ENCODE data around the gene ADAM12.
"Not testable (repeated sequence)": the region's sequence is repeated elsewhere in the genome, so short reads cannot be mapped to it uniquely, and the experiment has no call there.

The ADAM12 gene

GRCh38 chr10:126054191-126054590, 334.1 kb downstream of the ADAM12 start:
- no peak overlapping the region for H3K4me3 ChIP-seq (ENCODE audit: low read length in 2 of 2)
- H3K27me3 ChIP-seq (ENCODE audit: control insufficient read depth in 1 of 2, insufficient read depth in 2 of 2, low read length in 2 of 2), result peaks cover 4 to 7% of the 10 kb centered on the region in 2 donors
- no peak overlapping the region for H3K9ac ChIP-seq (ENCODE audit: low read length in 2 of 2)
- no peak overlapping the region for H3K27ac ChIP-seq (ENCODE audit: low read length)
- no peaks in the 10 kb centered on the region for H3K36me3 ChIP-seq (ENCODE audit: control insufficient read depth in 2 of 2, insufficient read depth in 2 of 2, low read length in 2 of 2)
- no peaks in the 10 kb centered on the region for H3K9me3 ChIP-seq (ENCODE audit: control insufficient read depth in 2 of 2, low read length in 2 of 2)
- peaks cover 6% of the 10 kb centered on the region for H3K4me1 ChIP-seq (ENCODE audit: control insufficient read depth, insufficient read depth, low read length)

- Histone ChIP-seq H3K27me3 (ENCODE audit: control insufficient read depth in 1 of 2, insufficient read depth in 2 of 2, low read length in 2 of 2) (no peaks in the 10 kb centered on the region), H3K9ac (ENCODE audit: low read length in 2 of 2) (no peak overlapping the region), H3K36me3 (ENCODE audit: control insufficient read depth in 2 of 2, insufficient read depth in 2 of 2, low read length in 2 of 2) (no peaks in the 10 kb centered on the region), H3K9me3 (ENCODE audit: control insufficient read depth in 2 of 2, low read length in 2 of 2) (no peaks in the 10 kb centered on the region), H3K4me3 (ENCODE audit: low read length in 2 of 2) (no peak overlapping the region), H3K27ac (ENCODE audit: low read length) (no peak overlapping the region), H3K4me1 (ENCODE audit: control insufficient read depth, insufficient read depth, low read length) (peaks cover 6% of the 10 kb centered on the region)
Measured at GRCh38 chr10:126052171-126052570, 336.1 kb downstream of the ADAM12 start.

- no peak overlapping the region for H3K9ac ChIP-seq (ENCODE audit: low read length in 2 of 2)
- no peaks in the 10 kb centered on the region for H3K27me3 ChIP-seq (ENCODE audit: control insufficient read depth in 1 of 2, insufficient read depth in 2 of 2, low read length in 2 of 2)
- no peaks in the 10 kb centered on the region for H3K36me3 ChIP-seq (ENCODE audit: control insufficient read depth in 2 of 2, insufficient read depth in 2 of 2, low read length in 2 of 2)
- H3K27ac ChIP-seq (ENCODE audit: low read length), result no peak overlapping the region
- no peaks in the 10 kb centered on the region for H3K9me3 ChIP-seq (ENCODE audit: control insufficient read depth in 2 of 2, low read length in 2 of 2)
- peaks cover 6% of the 10 kb centered on the region for H3K4me1 ChIP-seq (ENCODE audit: control insufficient read depth, insufficient read depth, low read length)
- H3K4me3 ChIP-seq (ENCODE audit: low read length in 2 of 2), result no peak overlapping the region
Measured at GRCh38 chr10:126049759-126050700, 338.2 kb downstream of the ADAM12 start.

GRCh38 chr10:126047749-126048148, 340.5 kb downstream of the ADAM12 start:
- not testable (repeated sequence) for H3K4me3 ChIP-seq (ENCODE audit: low read length in 2 of 2); H3K27me3 ChIP-seq (ENCODE audit: control insufficient read depth in 1 of 2, insufficient read depth in 2 of 2, low read length in 2 of 2); H3K9ac ChIP-seq (ENCODE audit: low read length in 2 of 2); H3K4me1 ChIP-seq (ENCODE audit: control insufficient read depth, insufficient read depth, low read length); H3K36me3 ChIP-seq (ENCODE audit: control insufficient read depth in 2 of 2, insufficient read depth in 2 of 2, low read length in 2 of 2); H3K9me3 ChIP-seq (ENCODE audit: control insufficient read depth in 2 of 2, low read length in 2 of 2); H3K27ac ChIP-seq (ENCODE audit: low read length)

- Histone ChIP-seq H3K4me1 (ENCODE audit: control insufficient read depth, insufficient read depth, low read length) (peaks cover 13% of the 10 kb centered on the region), H3K36me3 (ENCODE audit: control insufficient read depth in 2 of 2, insufficient read depth in 2 of 2, low read length in 2 of 2) (no peaks in the 10 kb centered on the region), H3K4me3 (ENCODE audit: low read length in 2 of 2) (no peak overlapping the region), H3K27ac (ENCODE audit: low read length) (no peak overlapping the region), H3K9me3 (ENCODE audit: control insufficient read depth in 2 of 2, low read length in 2 of 2) (no peaks in the 10 kb centered on the region), H3K27me3 (ENCODE audit: control insufficient read depth in 1 of 2, insufficient read depth in 2 of 2, low read length in 2 of 2) (peaks cover 0 to 2% of the 10 kb centered on the region in 2 donors), H3K9ac (ENCODE audit: low read length in 2 of 2) (no peak overlapping the region)
Measured at GRCh38 chr10:126046831-126047230, 341.4 kb downstream of the ADAM12 start.

GRCh38 chr10:126045861-126046260, 342.4 kb downstream of the ADAM12 start:
- H3K4me3 ChIP-seq (ENCODE audit: low read length in 2 of 2), result no peak overlapping the region
- peaks cover 0 to 2% of the 10 kb centered on the region in 2 donors for H3K27me3 ChIP-seq (ENCODE audit: control insufficient read depth in 1 of 2, insufficient read depth in 2 of 2, low read length in 2 of 2)
- H3K27ac ChIP-seq (ENCODE audit: low read length), result no peak overlapping the region
- no peak overlapping the region for H3K9ac ChIP-seq (ENCODE audit: low read length in 2 of 2)
- peaks cover 16% of the 10 kb centered on the region for H3K4me1 ChIP-seq (ENCODE audit: control insufficient read depth, insufficient read depth, low read length)
- no peaks in the 10 kb centered on the region for H3K36me3 ChIP-seq (ENCODE audit: control insufficient read depth in 2 of 2, insufficient read depth in 2 of 2, low read length in 2 of 2)
- no peaks in the 10 kb centered on the region for H3K9me3 ChIP-seq (ENCODE audit: control insufficient read depth in 2 of 2, low read length in 2 of 2)

GRCh38 chr10:126043389-126043788, 344.9 kb downstream of the ADAM12 start:
- H3K4me3 ChIP-seq (ENCODE audit: low read length in 2 of 2), result no peak overlapping the region
- H3K27ac ChIP-seq (ENCODE audit: low read length), result no peak overlapping the region
- peaks cover 11% of the 10 kb centered on the region for H3K4me1 ChIP-seq (ENCODE audit: control insufficient read depth, insufficient read depth, low read length)
- no peaks in the 10 kb centered on the region for H3K36me3 ChIP-seq (ENCODE audit: control insufficient read depth in 2 of 2, insufficient read depth in 2 of 2, low read length in 2 of 2)
- H3K27me3 ChIP-seq (ENCODE audit: control insufficient read depth in 1 of 2, insufficient read depth in 2 of 2, low read length in 2 of 2), result peaks cover 0 to 2% of the 10 kb centered on the region in 2 donors
- H3K9me3 ChIP-seq (ENCODE audit: control insufficient read depth in 2 of 2, low read length in 2 of 2), result no peaks in the 10 kb centered on the region
- no peak overlapping the region for H3K9ac ChIP-seq (ENCODE audit: low read length in 2 of 2)

- H3K36me3 ChIP-seq (ENCODE audit: control insufficient read depth in 2 of 2, insufficient read depth in 2 of 2, low read length in 2 of 2), result no peaks in the 10 kb centered on the region
- peaks cover 11% of the 10 kb centered on the region for H3K4me1 ChIP-seq (ENCODE audit: control insufficient read depth, insufficient read depth, low read length)
- H3K27ac ChIP-seq (ENCODE audit: low read length), result no peak overlapping the region
- no peak overlapping the region for H3K9ac ChIP-seq (ENCODE audit: low read length in 2 of 2)
- H3K9me3 ChIP-seq (ENCODE audit: control insufficient read depth in 2 of 2, low read length in 2 of 2), result no peaks in the 10 kb centered on the region
- peaks cover 0 to 2% of the 10 kb centered on the region in 2 donors for H3K27me3 ChIP-seq (ENCODE audit: control insufficient read depth in 1 of 2, insufficient read depth in 2 of 2, low read length in 2 of 2)
- H3K4me3 ChIP-seq (ENCODE audit: low read length in 2 of 2), result no peak overlapping the region
Measured at GRCh38 chr10:126042906-126043305, 345.4 kb downstream of the ADAM12 start.

GRCh38 chr10:126042354-126042753, 345.9 kb downstream of the ADAM12 start:
- Histone ChIP-seq H3K9ac (ENCODE audit: low read length in 2 of 2) (no peak overlapping the region), H3K4me1 (ENCODE audit: control insufficient read depth, insufficient read depth, low read length) (peaks cover 11% of the 10 kb centered on the region), H3K4me3 (ENCODE audit: low read length in 2 of 2) (peak overlapping the region in 1 of 2 donors; percentile 22), H3K9me3 (ENCODE audit: control insufficient read depth in 2 of 2, low read length in 2 of 2) (no peaks in the 10 kb centered on the region), H3K36me3 (ENCODE audit: control insufficient read depth in 2 of 2, insufficient read depth in 2 of 2, low read length in 2 of 2) (no peaks in the 10 kb centered on the region), H3K27me3 (ENCODE audit: control insufficient read depth in 1 of 2, insufficient read depth in 2 of 2, low read length in 2 of 2) (peaks cover 0 to 2% of the 10 kb centered on the region in 2 donors), H3K27ac (ENCODE audit: low read length) (peak overlapping the region; percentile 24)

- Histone ChIP-seq H3K9ac (ENCODE audit: low read length in 2 of 2) (no peak overlapping the region), H3K4me3 (ENCODE audit: low read length in 2 of 2) (peak overlapping the region in 1 of 2 donors; percentile 22), H3K27me3 (ENCODE audit: control insufficient read depth in 1 of 2, insufficient read depth in 2 of 2, low read length in 2 of 2) (peaks cover 0 to 2% of the 10 kb centered on the region in 2 donors), H3K4me1 (ENCODE audit: control insufficient read depth, insufficient read depth, low read length) (peaks cover 11% of the 10 kb centered on the region), H3K27ac (ENCODE audit: low read length) (peak overlapping the region; percentile 24), H3K9me3 (ENCODE audit: control insufficient read depth in 2 of 2, low read length in 2 of 2) (no peaks in the 10 kb centered on the region), H3K36me3 (ENCODE audit: control insufficient read depth in 2 of 2, insufficient read depth in 2 of 2, low read length in 2 of 2) (no peaks in the 10 kb centered on the region)
Measured at GRCh38 chr10:126041804-126042231, 346.5 kb downstream of the ADAM12 start.

GRCh38 chr10:126041117-126041516, 347.2 kb downstream of the ADAM12 start:
- H3K27me3 ChIP-seq (ENCODE audit: control insufficient read depth in 1 of 2, insufficient read depth in 2 of 2, low read length in 2 of 2), result peaks cover 0 to 2% of the 10 kb centered on the region in 2 donors
- no peaks in the 10 kb centered on the region for H3K36me3 ChIP-seq (ENCODE audit: control insufficient read depth in 2 of 2, insufficient read depth in 2 of 2, low read length in 2 of 2)
- no peaks in the 10 kb centered on the region for H3K9me3 ChIP-seq (ENCODE audit: control insufficient read depth in 2 of 2, low read length in 2 of 2)
- H3K9ac ChIP-seq (ENCODE audit: low read length in 2 of 2), result no peak overlapping the region
- H3K4me1 ChIP-seq (ENCODE audit: control insufficient read depth, insufficient read depth, low read length), result peaks cover 11% of the 10 kb centered on the region
- no peak overlapping the region for H3K27ac ChIP-seq (ENCODE audit: low read length)
- no peak overlapping the region for H3K4me3 ChIP-seq (ENCODE audit: low read length in 2 of 2)

Data from stomach smooth muscle (tissue), 2 donors.